OCI-LY7 (cell line): ENCODE data around the gene PSMB9. TPM values are rescaled to one million over a fixed set of nuclear protein-coding genes. Genes with fewer than 3 reads are reported as not detected.

Experiments
- BruUV-seq: library from RNA; stranded (reverse); fragments of 400-500 nt; replicated peaks from 2 replicates; lab custom pipeline; 2021; lab: Mats Ljungman, UMichigan
- CTCF ChIA-PET: fragments of 300-600 bp; sonication (Branson Sonifier 250); formaldehyde crosslinking; loops from one replicate; lab custom pipeline; 2022; ENCODE audit warnings: antibody characterized with exemption; ENCODE audit not compliant: unreplicated experiment; lab: Charles Lee
- POLR2A ChIA-PET: fragments of 300-600 bp; sonication (Branson Sonifier 250); formaldehyde crosslinking; loops from one replicate; lab custom pipeline; 2022; ENCODE audit warnings: antibody characterized with exemption; lab: Charles Lee
- DNase-seq: peaks from one replicate; pipeline ENCODE4 v3.0.0-alpha.2; 2015; ENCODE audit warnings: low spot score
- H2AFZ ChIP-seq: fragments of 200-600 bp; sonication (generic), shearing (Covaris generic); 2 replicates; pipeline ENCODE4 v1.6.1; 2014; ENCODE audit warnings: mild to moderate bottlenecking, antibody characterized with exemption, low read length, moderate library complexity
- H3K27ac ChIP-seq: fragments of 200-600 bp; sonication (generic); 2 replicates; pipeline ENCODE4 v1.5.1; 2014; ENCODE audit warnings: mixed run types, low read depth, mild to moderate bottlenecking, moderate library complexity, low read length, inconsistent platforms; ENCODE audit not compliant: poor library complexity, severe bottlenecking
- H3K36me3 ChIP-seq: fragments of 200-600 bp; sonication (generic); 2 replicates; pipeline ENCODE4 v1.6.1; 2014; ENCODE audit warnings: mild to moderate bottlenecking, antibody characterized with exemption, low read length, moderate library complexity, mixed read lengths; ENCODE audit not compliant: insufficient read depth
- H3K4me1 ChIP-seq: fragments of 200-600 bp; sonication (generic); 2 replicates; pipeline ENCODE4 v1.5.1; 2014; ENCODE audit warnings: mild to moderate bottlenecking, low read length; ENCODE audit not compliant: insufficient read depth, poor library complexity, severe bottlenecking
- H3K4me2 ChIP-seq: fragments of 200-600 bp; sonication (generic); 2 replicates; pipeline ENCODE4 v1.6.1; 2014; ENCODE audit warnings: mild to moderate bottlenecking, low read length
- H3K4me3 ChIP-seq: fragments of 200-600 bp; sonication (generic); 2 replicates; pipeline ENCODE4 v1.5.1; 2014; ENCODE audit warnings: mild to moderate bottlenecking, low read depth, low read length; ENCODE audit not compliant: poor library complexity, severe bottlenecking
- H3K79me2 ChIP-seq: fragments of 200-600 bp; sonication (generic); 2 replicates; pipeline ENCODE4 v1.6.1; 2016; ENCODE audit warnings: low read depth, mild to moderate bottlenecking, low read length, moderate library complexity, mixed read lengths; ENCODE audit not compliant: insufficient read depth
- H3K9me2 ChIP-seq: fragments of 200-600 bp; sonication (generic); 2 replicates; pipeline ENCODE4 v1.6.1; 2016; ENCODE audit warnings: mild to moderate bottlenecking, low read length, mixed read lengths; ENCODE audit not compliant: insufficient read depth
- H3K9me3 ChIP-seq: fragments of 200-600 bp; sonication (generic); 2 replicates; pipeline ENCODE4 v1.6.1; 2014; ENCODE audit warnings: mild to moderate bottlenecking, mixed run types, low read length, mixed read lengths
- H4K20me1 ChIP-seq: fragments of 200-600 bp; sonication (generic); 2 replicates; pipeline ENCODE4 v1.6.1; 2014; ENCODE audit warnings: mild to moderate bottlenecking, antibody characterized with exemption, low read length, moderate library complexity, mixed read lengths; ENCODE audit not compliant: insufficient read depth
- CTCF ChIP-seq: fragments of 200-600 bp; sonication (generic); conservative IDR thresholded peaks from 2 replicates; pipeline ENCODE4 v1.5.1; 2014; ENCODE audit warnings: mild to moderate bottlenecking, antibody characterized with exemption, low read length, moderate library complexity, mixed read lengths
- EZH2phosphoT487 ChIP-seq: fragments of 200-600 bp; sonication (generic); IDR thresholded peaks from 2 replicates; pipeline ENCODE4 v1.6.1; 2018; ENCODE audit warnings: low read depth, borderline replicate concordance, mild to moderate bottlenecking, mixed run types, antibody characterized with exemption, low read length, moderate library complexity, mixed read lengths
- intact Hi-C: fragments of 100-400 bp; cut with micrococcal nuclease; formaldehyde crosslinking; loops from one replicate; pipeline ENCODE4 v1.10.0; 2022; ENCODE audit not compliant: unreplicated experiment
- total RNA-seq, 2 experiments: library from RNA; depleted of rRNA in 1 of 2; stranded (reverse); fragments of >200 nt in 1 of 2; shearing (Covaris generic) in 1 of 2; gene quantifications; 2 replicates each; pipeline ENCODE4 v1.2.3, GENCODE V29; 2014 to 2022

PSMB9 gene
- total RNA-seq, 2 experiments from 2014 or later: 149 to 193 TPM

- no TSS peak for BruUV-seq
- POLR2A ChIA-PET: interaction anchor here (0.5 to 3.1 kb wide), 18 partner anchors 12 to 475 kb away, joined by 3 to 31 read pairs (median 6); partner anchors contain the start of genes BRD2, HLA-DOB, PSMB9 and TAP1
- Histone ChIP-seq H2AFZ (peak overlapping the region; percentile 22; the same call in 1 of the 2 replicates), H3K9me3 (no peaks in the 10 kb centered on the region), H4K20me1 (no peaks in the 10 kb centered on the region; the same call in 1 of the 2 replicates), H3K79me2 (peaks cover 37% of the 10 kb centered on the region), H3K4me1 (peaks cover 51% of the 10 kb centered on the region), H3K9me2 (no peaks in the 10 kb centered on the region), H3K4me2 (peak overlapping the region; percentile 99), H3K27ac (peak overlapping the region; percentile 67), H3K36me3 (peaks cover 84% of the 10 kb centered on the region), H3K4me3 (peak overlapping the region; percentile 97)
- intact Hi-C loops: loop anchor here (1.0 to 2.0 kb wide), 4 partner anchors 17 to 111 kb away; partner anchors contain the start of gene PSMB9
- CTCF ChIA-PET: interaction anchor here (0.6 to 3.2 kb wide), 7 partner anchors 10 to 147 kb away, joined by 3 to 35 read pairs (median 5); no protein-coding TSS in a partner anchor
- DNase-seq: no peak
- TF ChIP-seq CTCF (no peak), EZH2phosphoT487 (no peak)
These were observed 16.3 kb upstream of the PSMB9 start for GRCh38 chr6:32837651-32838113.

GRCh38 chr6:32838114-32838958 lies 15.7 kb upstream of the PSMB9 start, which contains the start of gene TAP2:
TAP2 (minus strand) TSS chr6:32838739; CDS start chr6:32838233, 506 bp downstream.
- H3K36me3 ChIP-seq: peaks cover 80% of the 10 kb centered on the region

More at GRCh38 chr6:32838114-32838958, 15.7 kb upstream of the PSMB9 start, which contains the start of gene TAP2:
- Histone ChIP-seq H3K4me3 (peak within 1 kb of the TSS; percentile 97), H3K79me2 (peaks cover 43% of the 10 kb centered on the region), H3K4me2 (peak within 1 kb of the TSS; percentile 99), H3K9me2 (no peaks in the 10 kb centered on the region), H3K4me1 (peaks cover 55% of the 10 kb centered on the region), H3K9me3 (no peaks in the 10 kb centered on the region), H2AFZ (peak within 1 kb of the TSS; percentile 22; the same call in 1 of the 2 replicates), H4K20me1 (no peaks in the 10 kb centered on the region; the same call in 1 of the 2 replicates), H3K27ac (peak within 1 kb of the TSS; percentile 67)
- TF ChIP-seq EZH2phosphoT487: no peak
- TF ChIP-seq CTCF: peak; percentile 95
- intact Hi-C loops: loop anchor here (1.0 to 2.0 kb wide), 4 partner anchors 16 to 110 kb away; partner anchors contain the start of gene PSMB9
- DNase-seq: peak; percentile 96
- CTCF ChIA-PET: interaction anchor here (0.5 to 3.2 kb wide), 12 partner anchors 11 to 407 kb away, joined by 3 to 35 read pairs (median 4); partner anchors contain the start of genes PSMB9 and TAP1
- BruUV-seq: no TSS peak
- POLR2A ChIA-PET: interaction anchor here (0.5 to 3.1 kb wide), 24 partner anchors 11 to 512 kb away, joined by 3 to 31 read pairs (median 6); partner anchors contain the start of genes BRD2, HLA-DOB, PSMB9 and TAP1
